Endometrial microvascular endothelial cells (primary cell): ENCODE data around the gene AVPI1. TPM values are rescaled to one million over a fixed set of nuclear protein-coding genes. Genes with fewer than 3 reads are reported as not detected.
"Not testable (repeated sequence)": the region's sequence is repeated elsewhere in the genome, so short reads cannot be mapped to it uniquely, and the experiment has no call there.

Source experiments
- in situ Hi-C: cut with HindIII; loops from 2 replicates; pipeline ENCODE4 v1.10.0; 2017; ENCODE audit warnings: low sequenced_read_pairs, low pct_unique_long_range_greater_than_20kb; ENCODE audit errors: inconsistent ontology term
- total RNA-seq: library from RNA; depleted of rRNA; stranded (reverse); fragments of >200 nt; gene quantifications from one replicate; pipeline ENCODE4 v1.2.3, GENCODE V29; 2015; ENCODE audit errors: inconsistent ontology term

AVPI1 gene
- total RNA-seq, 1 donor from 2014 or later = 3.6 TPM

DNA sequence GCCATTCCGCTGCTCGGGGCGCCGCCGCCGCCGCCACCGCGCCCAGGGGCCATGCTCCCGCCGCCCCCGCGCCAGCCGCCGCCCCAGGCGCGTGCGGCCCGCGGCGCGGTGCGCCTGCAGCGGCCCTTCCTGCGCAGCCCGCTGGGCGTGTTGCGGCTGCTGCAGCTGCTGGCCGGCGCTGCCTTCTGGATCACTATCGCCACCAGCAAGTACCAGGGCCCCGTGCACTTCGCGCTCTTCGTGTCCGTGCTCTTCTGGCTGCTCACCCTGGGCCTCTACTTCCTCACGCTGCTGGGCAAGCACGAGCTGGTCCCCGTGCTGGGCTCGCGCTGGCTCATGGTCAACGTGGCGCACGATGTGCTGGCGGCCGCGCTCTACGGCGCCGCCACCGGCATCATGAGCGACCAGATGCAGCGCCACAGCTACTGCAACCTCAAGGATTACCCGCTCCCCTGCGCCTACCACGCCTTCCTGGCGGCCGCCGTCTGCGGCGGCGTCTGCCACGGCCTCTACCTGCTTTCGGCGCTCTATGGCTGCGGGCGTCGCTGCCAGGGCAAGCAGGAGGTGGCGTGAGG, 26.9 kb upstream of the AVPI1 start:
- in situ Hi-C loops = no loop called here

DNA sequence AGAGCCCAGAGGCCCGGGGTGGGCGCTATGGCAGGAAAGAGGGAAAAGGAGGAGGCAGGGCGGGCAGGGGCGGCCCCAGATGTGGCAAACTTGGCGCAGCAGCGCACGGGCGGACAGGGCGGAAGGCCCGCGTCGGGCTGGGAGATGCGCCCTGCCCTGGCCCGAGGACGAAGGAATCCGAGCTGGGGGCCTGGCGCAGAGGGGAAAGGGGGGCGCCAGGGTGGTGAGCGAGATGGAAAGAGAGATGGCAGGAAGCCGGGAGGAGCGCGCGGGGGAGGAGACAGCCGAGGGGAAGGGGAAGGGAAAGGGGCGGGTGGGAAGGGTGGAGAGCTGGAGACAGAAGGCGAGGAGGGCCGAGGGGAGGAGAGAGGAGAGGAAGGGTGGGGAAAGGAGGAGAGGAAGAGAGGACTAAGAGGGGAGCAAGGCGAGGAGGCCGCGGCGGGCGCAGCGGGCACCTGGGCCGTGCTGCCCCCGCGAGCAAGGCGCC, 26.3 kb upstream of the AVPI1 start, which contains the start of gene MARVELD1:
TSS of gene MARVELD1 (plus strand) at position 392 of the 487 bp plus-strand sequence. CDS start 147 bp downstream, outside the sequence.
- in situ Hi-C loops = no loop called here

GRCh38 chr10:97711640-97712572, 24.9 kb upstream of the AVPI1 start:
- in situ Hi-C loops = no loop called here

- in situ Hi-C loops = no loop called here
Measured at GRCh38 chr10:97708976-97709946, 22.2 kb upstream of the AVPI1 start.

- in situ Hi-C loops = no loop called here
Measured at GRCh38 chr10:97708167-97708566, 21.1 kb upstream of the AVPI1 start.

DNA sequence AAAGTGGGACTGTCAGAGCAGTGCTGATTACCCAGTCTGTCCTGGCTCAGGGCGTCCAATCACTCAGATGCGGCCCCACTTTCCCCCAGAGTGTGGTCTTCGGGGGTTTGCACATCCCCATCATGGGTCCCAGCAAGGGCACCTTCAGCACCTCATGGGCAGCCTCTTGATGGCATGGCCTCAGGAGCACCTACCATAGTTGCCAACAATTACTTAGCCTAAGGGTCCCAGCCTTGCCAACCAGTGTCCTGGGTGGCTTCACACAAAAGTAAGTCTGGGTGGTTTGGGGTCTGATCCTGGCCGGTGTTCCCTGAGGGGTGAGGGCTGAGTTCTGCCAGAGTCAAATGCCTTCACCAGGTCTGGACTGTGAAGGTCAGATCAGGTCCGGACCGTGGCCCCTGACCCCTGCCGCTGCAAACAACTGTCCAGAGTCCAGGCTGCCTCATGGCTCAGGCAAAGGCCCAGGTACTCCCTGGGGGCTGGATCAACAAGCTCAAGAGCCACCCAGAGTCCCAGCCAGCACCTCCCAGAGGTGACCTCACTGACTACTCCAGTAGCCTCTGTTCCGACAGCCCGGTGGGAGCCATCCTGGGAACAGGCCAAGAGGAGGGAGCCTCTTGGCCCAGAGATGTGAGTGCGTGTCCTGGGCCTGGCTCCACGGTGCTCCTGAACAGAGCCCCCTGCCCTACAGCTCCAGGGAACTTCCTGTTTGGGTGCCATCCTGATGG, 20.3 kb upstream of the AVPI1 start:
- in situ Hi-C loops = no loop called here

DNA sequence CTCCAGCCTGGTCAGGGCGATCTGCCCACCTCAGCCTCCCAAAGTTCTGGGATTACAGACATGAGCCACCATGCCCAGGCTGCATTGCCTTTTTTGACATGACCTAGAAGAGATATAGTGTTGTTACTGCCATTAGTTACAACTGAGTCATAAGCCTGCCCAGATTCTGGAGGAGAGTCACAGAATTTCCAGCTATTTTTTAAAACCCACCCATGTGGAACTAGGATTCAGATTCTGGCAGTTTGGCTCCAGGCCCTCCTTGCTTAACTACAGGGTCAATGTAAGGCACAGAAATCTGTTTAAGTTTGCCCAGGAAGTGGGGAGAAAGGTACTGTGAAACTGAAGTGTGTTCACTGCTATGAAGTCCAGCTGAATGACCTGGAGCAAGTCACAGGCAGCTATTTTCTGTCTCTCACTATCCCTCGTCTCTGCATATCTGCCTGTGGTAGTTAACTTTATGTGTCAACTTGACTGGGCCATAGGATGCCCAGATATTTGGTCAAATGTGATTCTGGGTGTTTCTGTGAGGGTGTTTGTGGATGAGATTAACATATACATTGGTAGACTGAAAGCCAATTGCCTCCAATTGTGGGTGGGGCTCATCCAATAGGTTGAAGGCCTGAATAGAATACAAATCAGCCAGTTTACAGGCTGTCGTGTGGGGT, 18.1 kb upstream of the AVPI1 start:
- in situ Hi-C loops = no loop called here

- in situ Hi-C loops = no loop called here
Measured at GRCh38 chr10:97704341-97704740, 17.3 kb upstream of the AVPI1 start.

DNA sequence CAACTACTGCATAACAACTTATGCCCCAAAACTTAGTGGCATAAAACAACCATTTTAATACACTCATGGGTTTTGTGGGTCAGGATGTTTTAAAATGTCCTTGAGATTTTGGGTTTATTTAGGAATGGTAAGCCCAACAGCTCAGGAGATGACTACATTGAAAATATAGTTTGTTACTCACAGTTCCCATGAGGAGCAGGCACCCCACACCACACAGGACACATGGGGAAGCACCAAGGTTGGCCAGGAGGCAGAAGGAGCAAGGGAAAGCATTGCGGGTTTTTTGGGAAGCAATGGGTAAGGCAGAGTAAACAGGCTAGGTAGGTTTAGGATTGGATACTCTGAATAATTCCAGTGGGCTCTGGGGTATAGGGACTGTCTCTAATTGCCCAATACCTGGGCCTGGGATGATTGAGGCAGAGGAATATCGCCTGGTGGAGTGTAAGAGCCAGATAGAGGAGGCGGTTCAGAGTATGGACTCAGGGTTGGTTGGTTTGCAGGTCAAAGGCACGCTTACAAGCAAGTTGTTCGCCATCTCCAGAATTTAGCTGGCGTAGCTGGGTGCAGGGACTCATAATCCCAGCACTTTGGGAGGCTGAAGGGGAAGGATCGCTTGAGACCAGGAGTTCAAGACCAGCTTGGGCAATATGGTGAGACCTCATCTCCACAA, 16.5 kb upstream of the AVPI1 start:
- in situ Hi-C loops = no loop called here

DNA sequence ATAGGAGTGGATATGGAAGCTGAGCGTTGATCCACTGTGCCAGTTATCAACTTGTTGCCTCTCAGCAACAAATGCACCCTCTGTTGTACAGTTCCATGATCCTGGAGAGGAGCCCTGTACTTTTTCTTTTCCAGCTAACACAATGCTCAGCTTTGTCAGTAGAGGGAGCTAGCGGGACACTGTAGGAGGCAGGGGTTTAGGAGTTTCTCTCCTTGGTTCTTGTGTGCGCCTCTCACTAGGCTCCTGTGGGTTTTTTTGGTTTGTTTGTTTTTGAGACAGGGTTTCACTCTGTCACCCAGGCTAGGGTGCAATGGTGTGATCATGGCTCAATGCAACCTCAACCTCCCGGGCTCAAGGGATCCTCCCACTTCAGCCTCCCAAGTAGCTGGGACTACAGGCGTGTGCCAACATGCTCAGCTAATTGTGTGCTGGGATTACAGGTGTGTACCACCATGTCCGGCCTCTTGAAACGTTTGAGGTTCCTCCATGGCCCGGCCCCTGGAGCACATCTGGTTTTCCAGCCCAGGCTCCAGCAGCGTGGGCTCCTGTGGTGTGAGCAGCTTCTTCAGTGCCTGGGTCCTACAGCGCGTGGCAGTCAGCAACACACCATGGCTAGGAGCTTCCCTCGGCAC, 14.5 kb upstream of the AVPI1 start:
- in situ Hi-C loops = no loop called here

- in situ Hi-C loops = not testable (repeated sequence)
Measured at GRCh38 chr10:97698072-97698655, 11.1 kb upstream of the AVPI1 start.

GRCh38 chr10:97690133-97690532, 3.1 kb upstream of the AVPI1 start:
- in situ Hi-C loops = no loop called here

DNA sequence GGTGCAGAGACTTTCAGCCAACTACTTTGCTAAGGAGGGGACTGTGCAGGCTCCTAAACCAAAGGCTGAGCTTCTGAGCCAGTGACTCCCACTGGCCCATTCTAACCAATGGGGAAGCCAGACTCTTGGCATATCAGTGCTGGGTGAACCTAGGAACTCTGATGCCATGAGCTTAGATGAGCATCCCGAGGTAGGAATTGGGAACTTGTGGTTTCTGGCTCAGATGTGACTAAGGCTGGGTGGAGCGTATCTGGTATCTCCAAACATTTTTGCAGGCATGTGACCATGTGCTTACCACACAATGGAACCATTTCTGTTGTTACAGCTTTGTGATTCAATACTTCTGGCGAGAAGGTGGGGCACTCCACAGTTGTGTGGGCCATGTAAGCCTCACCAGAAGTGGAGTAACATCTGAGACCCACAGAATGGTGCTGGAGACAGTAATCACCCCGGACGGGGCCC, 2.5 kb upstream of the AVPI1 start:
- in situ Hi-C loops = no loop called here

DNA sequence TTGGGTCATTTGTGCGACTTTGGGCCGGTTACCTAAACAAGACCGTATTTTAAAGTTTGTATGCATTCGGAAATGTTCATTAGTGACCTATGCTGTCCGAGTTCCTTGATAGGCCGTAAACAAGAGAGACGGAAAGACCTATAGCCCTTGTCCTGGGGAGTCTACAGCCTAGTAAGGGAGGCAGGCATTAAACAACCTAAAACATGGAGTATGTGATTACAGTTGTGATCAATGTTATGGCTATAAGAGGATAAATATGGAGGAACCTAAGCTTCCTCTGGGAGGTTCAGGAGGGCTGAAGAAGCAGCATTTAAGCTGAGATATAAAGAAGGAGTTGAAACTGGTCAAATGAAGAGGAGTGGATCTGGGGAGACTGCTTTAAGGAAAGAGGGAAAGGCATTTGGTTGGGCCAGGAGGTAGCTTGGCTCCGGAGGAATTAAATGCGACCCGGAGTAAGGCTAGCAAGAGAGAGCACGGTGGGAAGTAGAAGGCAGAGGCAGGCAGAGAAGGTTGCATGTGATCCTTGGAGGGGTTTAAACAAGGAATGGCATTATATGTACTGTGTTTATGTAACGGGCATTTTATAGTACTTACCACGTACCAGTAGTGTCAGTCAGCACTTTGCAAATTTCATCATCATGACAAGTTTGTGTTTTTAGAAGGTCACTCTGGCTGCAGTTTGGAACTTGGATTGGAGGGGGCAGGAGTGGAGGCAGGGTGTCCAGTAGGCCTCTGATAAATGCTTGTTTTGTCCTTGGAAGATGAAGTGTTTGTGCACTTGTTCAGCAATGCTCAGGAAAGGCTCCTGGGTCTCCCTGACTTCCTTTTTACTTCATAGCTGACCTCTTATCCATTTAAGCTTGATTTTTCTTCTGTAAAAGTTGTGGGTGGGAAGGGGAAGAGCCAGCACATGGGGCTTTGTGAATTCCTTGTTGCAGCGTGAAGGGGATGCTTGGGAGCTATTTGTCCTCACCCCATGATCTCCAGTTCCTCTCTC, 1.0 kb upstream of the AVPI1 start:
- in situ Hi-C loops = no loop called here

- in situ Hi-C loops = no loop called here
Measured at GRCh38 chr10:97686301-97686961, 610 bp downstream of the AVPI1 start.
